ENCODE results near the gene USP48. TPM values are rescaled to one million over a fixed set of nuclear protein-coding genes. Genes with fewer than 3 reads are reported as not detected.

The USP48 gene
- total and polyA plus RNA-seq, 10 of the 15 experiments (the other 5 are each of a cell fraction or from before 2014, with no cell fraction given): 21.2 to 115 (median 75.5) TPM

DNA sequence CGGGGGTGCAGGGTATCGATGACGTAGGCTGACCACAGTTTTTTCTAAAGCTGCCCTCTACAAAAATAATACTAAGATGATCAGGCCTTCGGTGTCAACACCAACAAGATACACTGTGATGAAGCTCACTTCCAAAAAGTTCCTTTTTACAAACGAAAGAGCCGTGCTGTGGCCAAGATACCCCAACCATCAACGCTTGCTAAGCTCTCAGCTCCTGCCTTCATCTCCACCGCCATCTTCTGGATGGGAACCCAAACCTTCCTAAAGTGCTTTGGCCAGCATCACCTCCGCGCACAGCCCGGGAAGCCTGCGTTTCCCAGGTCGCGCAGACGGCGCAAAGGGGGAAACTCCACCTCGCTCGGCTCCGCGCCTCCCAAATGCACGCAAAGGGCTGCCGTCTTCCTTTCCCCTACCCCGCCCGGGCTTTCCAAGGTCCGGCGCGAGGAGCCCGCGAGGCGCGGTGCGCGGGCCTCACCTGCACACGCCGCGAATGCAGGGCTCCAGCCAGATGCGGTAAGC, 541 bp downstream of the USP48 start (continued):
- TF ChIP-seq RB1 (IDR thresholded peaks at IDR 0.05; ENCODE audit: borderline replicate concordance): 0 out of 2 replicates have a peak, but pooled peaks have one; percentile 32
- TF ChIP-seq MEF2A (IDR thresholded peaks at IDR 0.05; ENCODE audit: insufficient read depth, low read depth, low read length): 0 out of 2 replicates have a peak, but pooled peaks have one; percentile 28
- TF ChIP-seq STAT3 (IDR thresholded peaks at IDR 0.05; ENCODE audit: low read depth, low read length): no peak
- peak; percentile 60 for TF ChIP-seq POLR2AphosphoS5 (IDR thresholded peaks at IDR 0.05; ENCODE audit: low read length)
- no peak for TF ChIP-seq BRCA1 (IDR thresholded peaks at IDR 0.05; ENCODE audit: low read depth, low read length)
- TF ChIP-seq ZSCAN29 (IDR thresholded peaks at IDR 0.05): peak; percentile 47; the same call in 1 of the 2 replicates
- no peak; the same call in 1 of the 2 replicates for TF ChIP-seq ZBED1 (IDR thresholded peaks at IDR 0.05; ENCODE audit: borderline replicate concordance)
- no peak for TF ChIP-seq ZBTB33 (IDR thresholded peaks at IDR 0.05)
- TF ChIP-seq SMAD5 (IDR thresholded peaks at IDR 0.05; ENCODE audit: low read depth): no peak
- TF ChIP-seq MYC (IDR thresholded peaks at IDR 0.05; ENCODE audit: insufficient read depth, insufficient read length, insufficient replicate concordance, low read length, severe bottlenecking): no peak
- TF ChIP-seq HDAC2 (IDR thresholded peaks at IDR 0.05): no peak
- TF ChIP-seq E2F4 (IDR thresholded peaks at IDR 0.05; ENCODE audit: low read depth, low read length): no peak
- TF ChIP-seq ZZZ3 (IDR thresholded peaks at IDR 0.05; ENCODE audit: control insufficient read depth, insufficient read length, low read depth): no peak
- TF ChIP-seq EZH2 (IDR thresholded peaks at IDR 0.05; ENCODE audit: borderline replicate concordance, control insufficient read depth, low read depth, low read length): no peak
- TF ChIP-seq, protein P1, sequence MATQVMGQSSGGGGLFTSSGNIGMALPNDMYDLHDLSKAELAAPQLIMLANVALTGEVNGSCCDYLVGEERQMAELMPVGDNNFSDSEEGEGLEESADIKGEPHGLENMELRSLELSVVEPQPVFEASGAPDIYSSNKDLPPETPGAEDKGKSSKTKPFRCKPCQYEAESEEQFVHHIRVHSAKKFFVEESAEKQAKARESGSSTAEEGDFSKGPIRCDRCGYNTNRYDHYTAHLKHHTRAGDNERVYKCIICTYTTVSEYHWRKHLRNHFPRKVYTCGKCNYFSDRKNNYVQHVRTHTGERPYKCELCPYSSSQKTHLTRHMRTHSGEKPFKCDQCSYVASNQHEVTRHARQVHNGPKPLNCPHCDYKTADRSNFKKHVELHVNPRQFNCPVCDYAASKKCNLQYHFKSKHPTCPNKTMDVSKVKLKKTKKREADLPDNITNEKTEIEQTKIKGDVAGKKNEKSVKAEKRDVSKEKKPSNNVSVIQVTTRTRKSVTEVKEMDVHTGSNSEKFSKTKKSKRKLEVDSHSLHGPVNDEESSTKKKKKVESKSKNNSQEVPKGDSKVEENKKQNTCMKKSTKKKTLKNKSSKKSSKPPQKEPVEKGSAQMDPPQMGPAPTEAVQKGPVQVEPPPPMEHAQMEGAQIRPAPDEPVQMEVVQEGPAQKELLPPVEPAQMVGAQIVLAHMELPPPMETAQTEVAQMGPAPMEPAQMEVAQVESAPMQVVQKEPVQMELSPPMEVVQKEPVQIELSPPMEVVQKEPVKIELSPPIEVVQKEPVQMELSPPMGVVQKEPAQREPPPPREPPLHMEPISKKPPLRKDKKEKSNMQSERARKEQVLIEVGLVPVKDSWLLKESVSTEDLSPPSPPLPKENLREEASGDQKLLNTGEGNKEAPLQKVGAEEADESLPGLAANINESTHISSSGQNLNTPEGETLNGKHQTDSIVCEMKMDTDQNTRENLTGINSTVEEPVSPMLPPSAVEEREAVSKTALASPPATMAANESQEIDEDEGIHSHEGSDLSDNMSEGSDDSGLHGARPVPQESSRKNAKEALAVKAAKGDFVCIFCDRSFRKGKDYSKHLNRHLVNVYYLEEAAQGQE (IDR thresholded peaks at IDR 0.05; ENCODE audit: low read depth, low read length): no peak
- 0 out of 2 replicates have a peak, but pooled peaks have one; percentile 13 for TF ChIP-seq WRNIP1 (IDR thresholded peaks at IDR 0.05; ENCODE audit: borderline replicate concordance, low read depth, low read length)
- no peak for TF ChIP-seq POLR2AphosphoS2 (IDR thresholded peaks at IDR 0.05; ENCODE audit: low read depth, low read length)
- peak; percentile 13; the same call in 1 of the 2 replicates for TF ChIP-seq MTA2 (IDR thresholded peaks at IDR 0.05; ENCODE audit: low read depth)
- no peak for TF ChIP-seq RAD51 (IDR thresholded peaks at IDR 0.05)
- no peak for TF ChIP-seq ZNF207 (IDR thresholded peaks at IDR 0.05; ENCODE audit: borderline replicate concordance)
- TF ChIP-seq EED (IDR thresholded peaks at IDR 0.05; ENCODE audit: low read depth): no peak
- TF ChIP-seq NFXL1 (IDR thresholded peaks at IDR 0.05; ENCODE audit: borderline replicate concordance): no peak
- no peak for TF ChIP-seq KDM1A (IDR thresholded peaks at IDR 0.05; ENCODE audit: borderline replicate concordance)
- TF ChIP-seq, protein P2, sequence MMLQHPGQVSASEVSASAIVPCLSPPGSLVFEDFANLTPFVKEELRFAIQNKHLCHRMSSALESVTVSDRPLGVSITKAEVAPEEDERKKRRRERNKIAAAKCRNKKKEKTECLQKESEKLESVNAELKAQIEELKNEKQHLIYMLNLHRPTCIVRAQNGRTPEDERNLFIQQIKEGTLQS (IDR thresholded peaks at IDR 0.05; ENCODE audit: borderline replicate concordance, extremely low read depth, low read depth, low read length): no peak
- TF ChIP-seq SUZ12 (IDR thresholded peaks at IDR 0.05; ENCODE audit: unreplicated experiment): no peak
- no peak for TF ChIP-seq SPI1 (IDR thresholded peaks at IDR 0.05; ENCODE audit: borderline replicate concordance, insufficient read depth, low read depth, low read length)

Data from GM12878 (cell line).